ENCODE data around the gene AOC3. TPM values are rescaled to one million over a fixed set of nuclear protein-coding genes. Genes with fewer than 3 reads are reported as not detected.
A peak's percentile ranks its signal among the peaks of the same experiment; 100 is the strongest.

Gene AOC3
- total RNA-seq, 1 experiment from 2014 or later, result 2.8 TPM

- no peak overlapping the region for H3K56ac ChIP-seq (ENCODE audit: insufficient read length, low read depth, low read length)
- H2BK12ac ChIP-seq (ENCODE audit: insufficient read length, low read depth, low read length), result no peak overlapping the region
- Mint-ChIP-seq H3K27ac (peak overlapping the region; percentile 99 to 100 (median 100)), H3K36me3 (ENCODE audit: insufficient read depth in 1 of 3, low read depth in 3 of 3) (peaks cover 15 to 36% (median 32%) of the 10 kb centered on the region in 3 experiments), H3K4me3 (peak overlapping the region; percentile 94 to 96), H3K4me1 (peaks cover 14 to 17% of the 10 kb centered on the region in 2 experiments), H3K9me3 (no peaks in the 10 kb centered on the region; a peak in 1 of 5 replicates), H3K27me3 (ENCODE audit: low read depth) (peaks cover 15% of the 10 kb centered on the region)
- H3K79me1 ChIP-seq (ENCODE audit: insufficient read depth, low read depth, low read length, poor library complexity, severe bottlenecking), result peaks cover 3% of the 10 kb centered on the region
- H3K23me2 ChIP-seq (ENCODE audit: insufficient read length, low read depth, low read length, poor library complexity, severe bottlenecking), result peaks cover 9% of the 10 kb centered on the region
- H2AFZ ChIP-seq (ENCODE audit: low read length), result peak overlapping the region; percentile 93
- peak overlapping the region; percentile 91 for H3K9ac ChIP-seq (ENCODE audit: extremely low read depth, insufficient read length, low read length)
- H2BK5ac ChIP-seq (ENCODE audit: insufficient read length, low read length), result no peak overlapping the region
- H2BK20ac ChIP-seq (ENCODE audit: low read depth, low read length, poor library complexity, severe bottlenecking), result no peak overlapping the region
- H3K4me2 ChIP-seq (ENCODE audit: insufficient read depth, insufficient read length, low read length), result peak overlapping the region; percentile 95
- H4K91ac ChIP-seq (ENCODE audit: insufficient read length, low read depth, low read length), result peak overlapping the region; percentile 7
- H2AK5ac ChIP-seq (ENCODE audit: insufficient read length, low read length), result no peak overlapping the region
- H2BK15ac ChIP-seq (ENCODE audit: low read depth, low read length), result no peak overlapping the region
- H3K27ac ChIP-seq (ENCODE audit: insufficient read length, low read depth, low read length), result peak overlapping the region; percentile 50
- H3K79me2 ChIP-seq (ENCODE audit: insufficient read depth, low read length), result peaks cover 5% of the 10 kb centered on the region; the same call in 1 of the 2 replicates
- H3K18ac ChIP-seq (ENCODE audit: insufficient read length, low read depth, low read length), result peak overlapping the region; percentile 83
- H4K5ac ChIP-seq (ENCODE audit: insufficient read length, low read depth, low read length), result peak overlapping the region; percentile 53
- peak overlapping the region; percentile 98; the same call in 1 of the 2 replicates for H3K14ac ChIP-seq (ENCODE audit: insufficient read depth, low read length)
- H4K20me1 ChIP-seq (ENCODE audit: control insufficient read depth, insufficient read depth, insufficient read length), result no peaks in the 10 kb centered on the region
- no CpG with 5 or more reads among the region's 9 CpGs for WGBS (ENCODE audit: extremely low coverage, insufficient read length, low lambda C conversion rate)
- H3K9me3 ChIP-seq (ENCODE audit: control insufficient read depth, low read depth, low read length), result no peaks in the 10 kb centered on the region
- H3T11ph ChIP-seq (ENCODE audit: low read length), result peak overlapping the region; percentile 82
- H3K4me1 ChIP-seq (ENCODE audit: insufficient read depth, low read length), result no peaks in the 10 kb centered on the region
- no peaks in the 10 kb centered on the region for H3K27me3 ChIP-seq (ENCODE audit: insufficient read depth, low read length)
- no peak for TF ChIP-seq CTCF (conservative IDR thresholded peaks at IDR 0.05)
- DNase-seq, result no peak
- no peak overlapping the region; the same call in 1 of the 2 replicates for H3K4ac ChIP-seq (ENCODE audit: low read depth, low read length)
- H3K23ac ChIP-seq (ENCODE audit: insufficient read length, low read depth, low read length), result no peak overlapping the region
- H2BK120ac ChIP-seq (ENCODE audit: low read depth, low read length, poor library complexity, severe bottlenecking), result peak overlapping the region; percentile 85
- no peak overlapping the region for H4K8ac ChIP-seq (replicated peaks; ENCODE audit: insufficient read length, low read depth, low read length)
Measured at GRCh38 chr17:42832213-42832933, 18.6 kb upstream of the AOC3 start.

Measured in H9 (cell line).